HEK293 (cell line): Measurements from ENCODE around the gene FBXO21.

Experiments
- KLF9 ChIP-seq: fragments of 450-650 bp; formaldehyde crosslinking; IDR thresholded peaks from 2 replicates; pipeline ENCODE4 v1.5.1; 2016; ENCODE audit warnings: missing biosample characterization, missing genetic modification characterization, low read depth
- PBX3 ChIP-seq: sonication (generic); formaldehyde crosslinking; IDR thresholded peaks from 2 replicates; pipeline ENCODE4 v1.8.1; 2022; ENCODE audit warnings: mild to moderate bottlenecking, moderate library complexity, missing genetic modification reagents
- SETDB1 ChIP-seq: IDR thresholded peaks from one replicate; pipeline ENCODE4 v1.6.1; 2017; ENCODE audit warnings: mild to moderate bottlenecking, low read length, moderate library complexity, mixed read lengths; ENCODE audit not compliant: insufficient read length
- YY1 ChIP-seq: fragments of 450-650 bp; formaldehyde crosslinking; IDR thresholded peaks from 2 replicates; pipeline ENCODE4 v1.5.1; 2018; ENCODE audit warnings: missing biosample characterization, missing genetic modification characterization
- ZFHX2 ChIP-seq: fragments of 450-650 bp; formaldehyde crosslinking; conservative IDR thresholded peaks from 2 replicates; pipeline ENCODE4 v1.5.1; 2016; ENCODE audit warnings: missing biosample characterization, missing genetic modification characterization
- TF ChIP-seq, protein P1 (sequence below): fragments of 450-650 bp; formaldehyde crosslinking; IDR thresholded peaks from 2 replicates; pipeline ENCODE4 v1.5.1; 2016; ENCODE audit warnings: missing biosample characterization, missing genetic modification characterization

- TF ChIP-seq, protein P1, sequence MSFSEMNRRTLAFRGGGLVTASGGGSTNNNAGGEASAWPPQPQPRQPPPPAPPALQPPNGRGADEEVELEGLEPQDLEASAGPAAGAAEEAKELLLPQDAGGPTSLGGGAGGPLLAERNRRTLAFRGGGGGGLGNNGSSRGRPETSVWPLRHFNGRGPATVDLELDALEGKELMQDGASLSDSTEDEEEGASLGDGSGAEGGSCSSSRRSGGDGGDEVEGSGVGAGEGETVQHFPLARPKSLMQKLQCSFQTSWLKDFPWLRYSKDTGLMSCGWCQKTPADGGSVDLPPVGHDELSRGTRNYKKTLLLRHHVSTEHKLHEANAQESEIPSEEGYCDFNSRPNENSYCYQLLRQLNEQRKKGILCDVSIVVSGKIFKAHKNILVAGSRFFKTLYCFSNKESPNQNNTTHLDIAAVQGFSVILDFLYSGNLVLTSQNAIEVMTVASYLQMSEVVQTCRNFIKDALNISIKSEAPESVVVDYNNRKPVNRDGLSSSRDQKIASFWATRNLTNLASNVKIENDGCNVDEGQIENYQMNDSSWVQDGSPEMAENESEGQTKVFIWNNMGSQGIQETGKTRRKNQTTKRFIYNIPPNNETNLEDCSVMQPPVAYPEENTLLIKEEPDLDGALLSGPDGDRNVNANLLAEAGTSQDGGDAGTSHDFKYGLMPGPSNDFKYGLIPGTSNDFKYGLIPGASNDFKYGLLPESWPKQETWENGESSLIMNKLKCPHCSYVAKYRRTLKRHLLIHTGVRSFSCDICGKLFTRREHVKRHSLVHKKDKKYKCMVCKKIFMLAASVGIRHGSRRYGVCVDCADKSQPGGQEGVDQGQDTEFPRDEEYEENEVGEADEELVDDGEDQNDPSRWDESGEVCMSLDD (tag by site-specific recombination), result no peak
- TF ChIP-seq SETDB1 (no peak), YY1 (tag by site-specific recombination) (no peak), PBX3 (CRISPR knock-in tag) (no peak), ZFHX2 (no peak), KLF9 (no peak)
These were observed 20.1 kb upstream of the FBXO21 start for GRCh38 chr12:117210266-117210918.
